Esophagus squamous epithelium (tissue), 5 donors: ENCODE results near the gene CCDC182. TPM values are rescaled to one million over a fixed set of nuclear protein-coding genes. Genes with fewer than 3 reads are reported as not detected.

Experiments used
- DNase-seq: peaks from one replicate; lab custom pipeline; 2025; lab: John Stamatoyannopoulos, UW
- H3K27ac ChIP-seq, 4 donors: fragments of 200-600 bp; sonication (generic); one replicate each; pipeline ENCODE4 v1.5.1; 2016 to 2019; ENCODE audit warnings: mild to moderate bottlenecking in 1 of 4
- H3K27me3 ChIP-seq, 4 donors: fragments of 200-600 bp; sonication (generic); 1 replicate in 3 of 4; 2 replicates in 1 of 4; pipeline versions ENCODE4 v1.5.1 to v1.6.0; 2017 to 2021; ENCODE audit warnings: antibody characterized with exemption in 1 of 4
- H3K36me3 ChIP-seq, 3 donors: fragments of 200-600 bp; sonication (generic); one replicate each; pipeline ENCODE4 v1.5.1; 2016 to 2019
- H3K4me1 ChIP-seq, 3 donors: fragments of 200-600 bp; sonication (generic); one replicate each; pipeline ENCODE4 v1.5.1; 2017 to 2019
- H3K4me3 ChIP-seq, 4 donors: fragments of 200-600 bp; sonication (generic); 1 replicate in 3 of 4; 2 replicates in 1 of 4; pipeline ENCODE4 v1.5.1; 2016 to 2019; ENCODE audit warnings: mild to moderate bottlenecking in 2 of 4, moderate library complexity in 1 of 4
- H3K9me3 ChIP-seq, 3 donors: fragments of 200-600 bp; sonication (generic); one replicate each; pipeline ENCODE4 v1.5.1; 2016 to 2019
- CTCF ChIP-seq, 6 experiments: fragments of 450-650 bp in 4 of 6; fragments of 200-600 bp in 2 of 6; sonication (generic) in 2 of 6; IDR thresholded peaks; one replicate each; pipeline ENCODE4 v1.5.1; 2016 to 2019; ENCODE audit warnings: antibody characterized with exemption in 6 of 6, mild to moderate bottlenecking in 4 of 6, moderate library complexity in 4 of 6
- POLR2A ChIP-seq, 4 donors: fragments of 450-650 bp; IDR thresholded peaks; one replicate each; pipeline ENCODE4 v1.6.1; 2017; ENCODE audit warnings: antibody characterized with exemption in 4 of 4, mild to moderate bottlenecking in 4 of 4, moderate library complexity in 3 of 4
- WGBS, 2 donors: methylation state at CpG; one replicate each; pipeline ENCODE4 v1.1.5; 2018; 5-methylcytosine and 5-hydroxymethylcytosine counted together
- intact Hi-C: fragments of 100-400 bp; cut with DNase I; formaldehyde crosslinking; loops from one replicate; pipeline ENCODE4 v1.15.0; 2022
- total RNA-seq, 4 donors: library from RNA; depleted of rRNA; stranded (reverse); fragments of >200 nt; gene quantifications; one replicate each; pipeline ENCODE4 v1.1.0, GENCODE V29; 2016
- donor health status: DM: yes; HTN: yes; CAD: no.

Gene CCDC182
- total RNA-seq, 4 donors from 2014 or later = not detected

GRCh38 chr17:57751348-57751971 lies 6.4 kb upstream of the CCDC182 start:
- Histone ChIP-seq H3K4me3 (no peak overlapping the region), H3K27me3 (peaks cover 0 to 22% (median 0%) of the 10 kb centered on the region in 4 donors), H3K36me3 (no peaks in the 10 kb centered on the region), H3K4me1 (no peaks in the 10 kb centered on the region), H3K27ac (no peak overlapping the region), H3K9me3 (no peaks in the 10 kb centered on the region)
- WGBS, 2 donors = 82 to 87% methylated on average over 7 to 8 of the region's 8 CpGs
- TF ChIP-seq CTCF (IDR thresholded peaks at IDR 0.05) = no peak
- intact Hi-C loops = no loop called here
- no peak for DNase-seq

- H3K27me3 ChIP-seq = peaks cover 0 to 24% (median 0%) of the 10 kb centered on the region in 4 donors
- intact Hi-C loops = no loop called here
- TF ChIP-seq POLR2A (IDR thresholded peaks at IDR 0.05) (no peak), CTCF (IDR thresholded peaks at IDR 0.05) (no peak)
- no peaks in the 10 kb centered on the region for H3K36me3 ChIP-seq
- no peak overlapping the region for H3K27ac ChIP-seq
- no peak for DNase-seq
- no peaks in the 10 kb centered on the region for H3K4me1 ChIP-seq
- H3K9me3 ChIP-seq = no peaks in the 10 kb centered on the region
- 57 to 66% methylated on average over 2 to 7 of the region's 8 CpGs for WGBS, 2 donors
- no peak overlapping the region for H3K4me3 ChIP-seq
These were observed 5.8 kb upstream of the CCDC182 start for GRCh38 chr17:57750895-57751294.

GRCh38 chr17:57750109-57750871 lies 5.2 kb upstream of the CCDC182 start:
- Histone ChIP-seq H3K27ac (no peak overlapping the region), H3K36me3 (no peaks in the 10 kb centered on the region), H3K9me3 (no peaks in the 10 kb centered on the region), H3K4me3 (no peak overlapping the region), H3K27me3 (peaks cover 0 to 25% (median 0%) of the 10 kb centered on the region in 4 donors), H3K4me1 (no peaks in the 10 kb centered on the region)
- no peak for TF ChIP-seq POLR2A (IDR thresholded peaks at IDR 0.05)
- TF ChIP-seq CTCF (IDR thresholded peaks at IDR 0.05) = no peak
- WGBS, 2 donors = 53 to 59% methylated on average over 18 to 22 of the region's 23 CpGs
- intact Hi-C loops = no loop called here
- no peak for DNase-seq

GRCh38 chr17:57749701-57750100 lies 4.6 kb upstream of the CCDC182 start:
- intact Hi-C loops = loop anchor here (5.0 to 10.0 kb wide), 3 partner anchors 155 to 615 kb away; no protein-coding TSS in a partner anchor
- DNase-seq = no peak
- TF ChIP-seq POLR2A (IDR thresholded peaks at IDR 0.05) (no peak), CTCF (IDR thresholded peaks at IDR 0.05) (no peak)
- H3K27ac ChIP-seq = no peak overlapping the region
- no peaks in the 10 kb centered on the region for H3K9me3 ChIP-seq
- 74 to 94% methylated on average over 3 of the region's 3 CpGs for WGBS, 2 donors
- H3K36me3 ChIP-seq = no peaks in the 10 kb centered on the region
- H3K27me3 ChIP-seq = peaks cover 0 to 31% (median 0%) of the 10 kb centered on the region in 4 donors
- H3K4me3 ChIP-seq = no peak overlapping the region
- no peaks in the 10 kb centered on the region for H3K4me1 ChIP-seq
